Measurements from ENCODE around the gene LRRC23.
A peak's percentile ranks its signal among the peaks of the same experiment; 100 is the strongest.

LRRC23 gene

GRCh38 chr12:6904280-6905276, at the start of gene LRRC23:
TSS of gene LRRC23 (plus strand) at chr12:6904822. CDS start at chr12:6905634, 812 bp downstream.
- Histone ChIP-seq H3K4me1 (peaks cover 0 to 14% (median 6%) of the 10 kb centered on the region in 4 donors), H3K27ac (peak within 1 kb of the TSS; percentile 83 to 87), H3K27me3 (no peaks in the 10 kb centered on the region), H3K36me3 (peaks cover 0 to 14% (median 14%) of the 10 kb centered on the region in 3 donors), H3K9me3 (no peaks in the 10 kb centered on the region), H3K4me3 (peak within 1 kb of the TSS; percentile 65)
- intact Hi-C loops (cut with DNase I; ENCODE audit: low total_unique reads): no loop called here
- peak; percentile 98 for DNase-seq
- TF ChIP-seq, protein P1, sequence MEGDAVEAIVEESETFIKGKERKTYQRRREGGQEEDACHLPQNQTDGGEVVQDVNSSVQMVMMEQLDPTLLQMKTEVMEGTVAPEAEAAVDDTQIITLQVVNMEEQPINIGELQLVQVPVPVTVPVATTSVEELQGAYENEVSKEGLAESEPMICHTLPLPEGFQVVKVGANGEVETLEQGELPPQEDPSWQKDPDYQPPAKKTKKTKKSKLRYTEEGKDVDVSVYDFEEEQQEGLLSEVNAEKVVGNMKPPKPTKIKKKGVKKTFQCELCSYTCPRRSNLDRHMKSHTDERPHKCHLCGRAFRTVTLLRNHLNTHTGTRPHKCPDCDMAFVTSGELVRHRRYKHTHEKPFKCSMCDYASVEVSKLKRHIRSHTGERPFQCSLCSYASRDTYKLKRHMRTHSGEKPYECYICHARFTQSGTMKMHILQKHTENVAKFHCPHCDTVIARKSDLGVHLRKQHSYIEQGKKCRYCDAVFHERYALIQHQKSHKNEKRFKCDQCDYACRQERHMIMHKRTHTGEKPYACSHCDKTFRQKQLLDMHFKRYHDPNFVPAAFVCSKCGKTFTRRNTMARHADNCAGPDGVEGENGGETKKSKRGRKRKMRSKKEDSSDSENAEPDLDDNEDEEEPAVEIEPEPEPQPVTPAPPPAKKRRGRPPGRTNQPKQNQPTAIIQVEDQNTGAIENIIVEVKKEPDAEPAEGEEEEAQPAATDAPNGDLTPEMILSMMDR (IDR thresholded peaks at IDR 0.05): no peak

DNA sequence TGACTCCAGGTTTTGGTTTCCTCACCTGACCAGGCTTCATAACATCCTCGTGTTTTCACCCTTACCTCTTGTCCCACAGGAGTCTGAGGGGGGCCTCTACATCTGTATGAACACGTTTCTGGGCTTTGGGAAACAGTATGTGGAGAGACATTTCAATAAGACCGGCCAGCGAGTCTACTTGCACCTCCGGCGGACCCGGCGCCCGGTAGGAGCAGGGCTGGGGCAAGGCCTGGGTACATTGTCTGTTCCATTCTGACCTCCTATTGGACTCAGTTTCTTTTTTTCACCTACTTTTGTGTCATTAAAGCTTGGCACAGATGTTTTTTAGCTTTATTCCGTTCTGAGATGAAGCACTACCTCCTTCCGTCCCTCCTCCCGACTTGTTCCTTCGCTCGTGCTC, 49.3 kb upstream of the LRRC23 start:
- H3K36me3 ChIP-seq: peaks cover 48 to 51% (median 51%) of the 10 kb centered on the region in 3 donors
- peaks cover 0 to 31% (median 22%) of the 10 kb centered on the region in 4 donors for H3K4me1 ChIP-seq
- H3K27me3 ChIP-seq: no peaks in the 10 kb centered on the region
- DNase-seq: no peak
- intact Hi-C loops (cut with DNase I; ENCODE audit: low total_unique reads): no loop called here
- H3K27ac ChIP-seq: peak overlapping the region in 1 of 2 donors; percentile 99
- TF ChIP-seq, protein P1 (IDR thresholded peaks at IDR 0.05): no peak
- no peaks in the 10 kb centered on the region for H3K9me3 ChIP-seq
- H3K4me3 ChIP-seq: no peak overlapping the region

- no peak overlapping the region for H3K27ac ChIP-seq
- no peak for DNase-seq
- H3K4me1 ChIP-seq: peaks cover 0 to 11% (median 7%) of the 10 kb centered on the region in 4 donors
- H3K4me3 ChIP-seq: no peak overlapping the region
- no peaks in the 10 kb centered on the region for H3K9me3 ChIP-seq
- TF ChIP-seq, protein P1 (IDR thresholded peaks at IDR 0.05): no peak
- intact Hi-C loops (cut with DNase I; ENCODE audit: low total_unique reads): no loop called here
- peaks cover 80 to 85% (median 80%) of the 10 kb centered on the region in 3 donors for H3K36me3 ChIP-seq
- no peaks in the 10 kb centered on the region for H3K27me3 ChIP-seq
These were observed 45.8 kb upstream of the LRRC23 start for GRCh38 chr12:6858799-6859198.

DNA sequence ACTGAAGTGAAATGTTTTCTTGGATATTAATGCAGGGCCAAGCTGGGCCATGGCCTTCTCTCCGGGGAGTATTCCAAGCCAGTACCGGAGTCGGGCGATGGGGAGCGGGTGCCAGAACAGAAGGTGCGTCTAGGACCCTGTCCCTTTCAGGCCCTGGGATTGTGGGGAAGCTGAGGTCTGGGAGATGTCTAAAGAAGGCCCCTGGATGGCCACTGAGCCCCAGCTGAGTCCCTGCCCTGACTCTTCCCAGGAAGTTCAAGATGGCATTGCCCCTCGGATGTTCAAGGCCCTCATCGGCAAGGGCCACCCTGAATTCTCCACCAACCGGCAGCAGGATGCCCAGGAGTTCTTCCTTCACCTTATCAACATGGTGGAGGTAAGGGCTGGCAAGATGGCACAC, 44.5 kb upstream of the LRRC23 start:
- no peaks in the 10 kb centered on the region for H3K27me3 ChIP-seq
- DNase-seq: no peak
- peaks cover 0 to under 1% (median 0%) of the 10 kb centered on the region in 4 donors for H3K4me1 ChIP-seq
- H3K27ac ChIP-seq: no peak overlapping the region
- peaks cover 87 to 99% (median 90%) of the 10 kb centered on the region in 3 donors for H3K36me3 ChIP-seq
- H3K9me3 ChIP-seq: no peaks in the 10 kb centered on the region
- TF ChIP-seq, protein P1 (IDR thresholded peaks at IDR 0.05): no peak
- H3K4me3 ChIP-seq: no peak overlapping the region
- intact Hi-C loops (cut with DNase I; ENCODE audit: low total_unique reads): no loop called here

- intact Hi-C loops (cut with DNase I; ENCODE audit: low total_unique reads): no loop called here
- no peak for DNase-seq
- TF ChIP-seq, protein P1 (IDR thresholded peaks at IDR 0.05): no peak
- Histone ChIP-seq H3K27me3 (no peaks in the 10 kb centered on the region), H3K27ac (no peak overlapping the region), H3K4me1 (peaks cover 0 to under 1% (median 0%) of the 10 kb centered on the region in 4 donors), H3K9me3 (no peaks in the 10 kb centered on the region), H3K4me3 (no peak overlapping the region), H3K36me3 (peaks cover 83 to 100% (median 83%) of the 10 kb centered on the region in 3 donors)
These were observed 43.7 kb upstream of the LRRC23 start for GRCh38 chr12:6860942-6861341.

All from tibial artery (tissue), 4 donors.